ENCODE measurements around the gene UROC1. TPM values are rescaled to one million over a fixed set of nuclear protein-coding genes. Genes with fewer than 3 reads are reported as not detected.
A peak's percentile ranks its signal among the peaks of the same experiment; 100 is the strongest.

Gene UROC1
- total and polyA plus RNA-seq, 8 donors: not detected

- Histone ChIP-seq H3K4me1 (no peaks in the 10 kb centered on the region), H3K4me3 (no peak overlapping the region), H3K27ac (no peak overlapping the region), H3K9me3 (no peaks in the 10 kb centered on the region), H3K36me3 (no peaks in the 10 kb centered on the region), H3K27me3 (peaks cover 0 to 9% (median 0%) of the 10 kb centered on the region in 3 donors)
- 84 to 97% (median 88%) methylated on average over 7 to 10 of the region's 10 CpGs for WGBS, 5 donors
- intact Hi-C loops (cut with DNase I; ENCODE audit: low total_unique reads): no loop called here
- TF ChIP-seq EP300 (IDR thresholded peaks at IDR 0.05) (no peak), CTCF (IDR thresholded peaks at IDR 0.05) (no peak), POLR2AphosphoS5 (IDR thresholded peaks at IDR 0.05) (no peak), POLR2A (IDR thresholded peaks at IDR 0.05) (no peak)
- no peak for DNase-seq
Measured at GRCh38 chr3:126503701-126504100, 13.9 kb downstream of the UROC1 start.

GRCh38 chr3:126502656-126503055 lies 14.9 kb downstream of the UROC1 start:
- no peaks in the 10 kb centered on the region for H3K36me3 ChIP-seq
- WGBS, 5 donors: 87 to 97% (median 92%) methylated on average over 1 of the region's 1 CpG
- no peak overlapping the region for H3K27ac ChIP-seq
- peaks cover 0 to 9% (median 0%) of the 10 kb centered on the region in 3 donors for H3K27me3 ChIP-seq
- H3K9me3 ChIP-seq: no peaks in the 10 kb centered on the region
- no peak for DNase-seq
- intact Hi-C loops (cut with DNase I; ENCODE audit: low total_unique reads): no loop called here
- peak in 1 of 4 donors; percentile 18 for TF ChIP-seq POLR2A (IDR thresholded peaks at IDR 0.05)
- no peak for TF ChIP-seq EP300 (IDR thresholded peaks at IDR 0.05)
- TF ChIP-seq CTCF (IDR thresholded peaks at IDR 0.05): no peak
- no peak overlapping the region for H3K4me3 ChIP-seq
- no peaks in the 10 kb centered on the region for H3K4me1 ChIP-seq

- no peak for DNase-seq
- intact Hi-C loops (cut with DNase I; ENCODE audit: low total_unique reads): no loop called here
- peaks cover 0 to 15% (median 0%) of the 10 kb centered on the region in 3 donors for H3K27me3 ChIP-seq
- H3K9me3 ChIP-seq: no peaks in the 10 kb centered on the region
- H3K27ac ChIP-seq: no peak overlapping the region
- no peak for TF ChIP-seq CTCF (IDR thresholded peaks at IDR 0.05)
- no peaks in the 10 kb centered on the region for H3K36me3 ChIP-seq
- H3K4me3 ChIP-seq: no peak overlapping the region
- 52 to 74% (median 57%) methylated on average over 5 to 7 of the region's 7 CpGs for WGBS, 5 donors
- no peaks in the 10 kb centered on the region for H3K4me1 ChIP-seq
Measured at GRCh38 chr3:126501736-126502135, 15.8 kb downstream of the UROC1 start.

GRCh38 chr3:126501054-126501453 lies 16.5 kb downstream of the UROC1 start:
- Histone ChIP-seq H3K4me1 (no peaks in the 10 kb centered on the region), H3K9me3 (no peaks in the 10 kb centered on the region), H3K4me3 (no peak overlapping the region), H3K27me3 (peaks cover 0 to 16% (median 0%) of the 10 kb centered on the region in 3 donors), H3K27ac (no peak overlapping the region), H3K36me3 (no peaks in the 10 kb centered on the region)
- DNase-seq: no peak
- intact Hi-C loops (cut with DNase I; ENCODE audit: low total_unique reads): no loop called here
- no peak for TF ChIP-seq CTCF (IDR thresholded peaks at IDR 0.05)
- no peak for TF ChIP-seq POLR2AphosphoS5 (IDR thresholded peaks at IDR 0.05)
- TF ChIP-seq POLR2A (IDR thresholded peaks at IDR 0.05): no peak
- TF ChIP-seq EP300 (IDR thresholded peaks at IDR 0.05): no peak
- whole genome bisulfite sequencing, 5 donors: 60 to 81% (median 68%) methylated on average over 5 of the region's 5 CpGs

Data from stomach (tissue), 9 donors.